Kidney epithelial cell (primary cell): Measurements from ENCODE around the gene MEDAG. TPM values are rescaled to one million over a fixed set of nuclear protein-coding genes. Genes with fewer than 3 reads are reported as not detected.

Experiments used
- DNase-seq: peaks from one replicate; pipeline ENCODE4 v3.0.0-alpha.2; 2010; ENCODE audit warnings: low read depth
- H3K27me3 ChIP-seq: 2 replicates; pipeline ENCODE4 v1.6.0; 2011; ENCODE audit warnings: low read length; ENCODE audit not compliant: control insufficient read depth, insufficient read depth
- H3K36me3 ChIP-seq: 2 replicates; pipeline ENCODE4 v1.5.1; 2011; ENCODE audit warnings: low read length; ENCODE audit not compliant: control insufficient read depth, insufficient read depth
- H3K4me3 ChIP-seq: 2 replicates; pipeline ENCODE4 v1.5.1; 2011; ENCODE audit warnings: low read depth, mild to moderate bottlenecking, control low read depth, low read length
- total RNA-seq: library from RNA; depleted of rRNA; stranded (reverse); fragments of >200 nt; gene quantifications from 2 replicates; pipeline ENCODE4 v1.2.3, GENCODE V29; 2015
- TF ChIP-seq, protein P1 (sequence below): IDR thresholded peaks from 2 replicates; pipeline ENCODE4 v1.5.1; 2011; ENCODE audit warnings: mild to moderate bottlenecking, moderate library complexity, low read length, control low read depth, inconsistent platforms; ENCODE audit not compliant: insufficient read depth, poor library complexity, severe bottlenecking

Gene MEDAG
- total RNA-seq, 1 donor from 2014 or later: 3.2 TPM

DNA sequence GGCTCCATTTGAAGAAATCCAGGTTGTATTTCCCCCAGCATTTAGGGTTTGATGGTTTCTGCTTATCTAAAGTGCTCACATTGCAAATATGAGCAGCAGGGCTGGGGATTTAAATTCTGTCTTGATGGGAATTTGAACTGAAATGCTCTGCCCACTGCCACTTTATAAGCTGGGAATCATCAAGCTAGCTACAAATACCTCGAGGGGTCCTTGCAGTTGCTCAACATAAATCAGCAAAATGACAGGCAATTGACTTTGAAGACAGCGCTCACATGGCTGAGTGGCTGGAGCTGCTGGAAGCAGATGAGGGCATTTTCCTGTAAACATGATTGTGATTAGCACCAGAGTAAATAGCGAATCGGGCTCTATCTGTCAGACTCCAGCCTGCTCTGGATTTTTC is 39.4 kb upstream of the MEDAG start:
- TF ChIP-seq, protein P1, sequence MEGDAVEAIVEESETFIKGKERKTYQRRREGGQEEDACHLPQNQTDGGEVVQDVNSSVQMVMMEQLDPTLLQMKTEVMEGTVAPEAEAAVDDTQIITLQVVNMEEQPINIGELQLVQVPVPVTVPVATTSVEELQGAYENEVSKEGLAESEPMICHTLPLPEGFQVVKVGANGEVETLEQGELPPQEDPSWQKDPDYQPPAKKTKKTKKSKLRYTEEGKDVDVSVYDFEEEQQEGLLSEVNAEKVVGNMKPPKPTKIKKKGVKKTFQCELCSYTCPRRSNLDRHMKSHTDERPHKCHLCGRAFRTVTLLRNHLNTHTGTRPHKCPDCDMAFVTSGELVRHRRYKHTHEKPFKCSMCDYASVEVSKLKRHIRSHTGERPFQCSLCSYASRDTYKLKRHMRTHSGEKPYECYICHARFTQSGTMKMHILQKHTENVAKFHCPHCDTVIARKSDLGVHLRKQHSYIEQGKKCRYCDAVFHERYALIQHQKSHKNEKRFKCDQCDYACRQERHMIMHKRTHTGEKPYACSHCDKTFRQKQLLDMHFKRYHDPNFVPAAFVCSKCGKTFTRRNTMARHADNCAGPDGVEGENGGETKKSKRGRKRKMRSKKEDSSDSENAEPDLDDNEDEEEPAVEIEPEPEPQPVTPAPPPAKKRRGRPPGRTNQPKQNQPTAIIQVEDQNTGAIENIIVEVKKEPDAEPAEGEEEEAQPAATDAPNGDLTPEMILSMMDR: no peak
- Histone ChIP-seq H3K36me3 (no peaks in the 10 kb centered on the region), H3K4me3 (no peak overlapping the region), H3K27me3 (no peaks in the 10 kb centered on the region)
- no peak for DNase-seq

DNA sequence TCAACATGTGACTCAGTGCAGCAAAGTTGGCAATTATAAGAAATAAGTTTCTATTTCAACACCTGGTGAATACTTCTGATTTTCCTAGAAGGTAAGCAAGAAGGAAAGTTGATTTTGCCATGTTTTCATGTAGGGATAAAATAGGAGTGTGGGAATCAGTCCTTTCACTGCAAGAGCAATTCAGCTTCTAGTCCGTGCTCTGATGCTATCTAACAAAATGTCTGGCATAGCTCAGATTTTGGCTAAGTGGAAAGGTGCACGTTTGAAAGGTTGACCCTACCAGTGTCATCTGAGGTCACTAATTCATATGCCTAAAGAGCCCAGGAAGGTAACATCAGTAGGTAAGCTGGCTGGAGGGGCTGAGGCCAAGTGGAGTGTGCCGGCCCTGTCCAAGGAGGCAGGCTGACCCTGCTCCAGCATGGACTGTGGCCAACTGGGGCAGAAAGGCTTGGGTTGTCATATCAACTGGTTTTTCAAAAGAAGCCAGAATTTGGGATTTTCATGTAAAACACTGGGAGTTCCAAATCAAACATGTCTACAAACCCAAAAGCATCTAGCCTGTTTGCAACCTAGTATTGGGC is 38.9 kb upstream of the MEDAG start:
- Histone ChIP-seq H3K36me3 (no peaks in the 10 kb centered on the region), H3K4me3 (no peak overlapping the region), H3K27me3 (no peaks in the 10 kb centered on the region)
- no peak for DNase-seq
- TF ChIP-seq, protein P1: no peak

DNA sequence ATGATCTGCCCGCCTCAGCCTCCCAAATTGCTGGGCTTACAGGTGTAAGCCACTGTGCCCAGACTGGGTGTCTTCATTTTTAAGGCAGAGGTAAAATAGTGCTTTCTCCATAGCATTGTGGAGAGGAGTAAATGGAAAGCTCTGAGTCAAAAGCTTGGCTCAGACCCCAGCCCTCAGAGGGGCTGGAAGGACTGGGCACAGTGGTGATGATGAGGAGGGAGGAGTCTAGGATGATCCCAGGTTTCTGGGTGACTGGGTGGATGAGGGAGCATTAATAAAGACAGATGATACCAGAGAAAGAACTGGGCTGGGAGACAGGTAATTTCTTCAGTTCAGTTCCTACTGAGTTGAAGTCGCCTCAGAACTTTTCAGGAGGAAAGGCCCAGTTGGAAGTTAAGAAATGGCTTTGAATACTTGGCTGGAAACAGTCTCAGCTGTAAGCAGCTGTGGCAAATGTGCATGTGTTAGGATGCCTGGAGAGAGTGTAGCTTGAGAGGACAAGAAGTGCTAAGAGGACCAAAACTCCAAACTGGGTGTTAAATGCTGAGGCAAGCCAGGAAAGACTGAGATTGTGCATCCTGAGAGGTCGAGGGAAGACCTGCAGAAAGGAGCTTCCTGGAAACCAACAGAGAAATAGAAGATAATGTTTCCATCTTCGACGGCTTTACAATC is 37.1 kb upstream of the MEDAG start:
- Histone ChIP-seq H3K36me3 (no peaks in the 10 kb centered on the region), H3K27me3 (no peaks in the 10 kb centered on the region), H3K4me3 (no peak overlapping the region)
- TF ChIP-seq, protein P1: no peak
- DNase-seq: no peak

DNA sequence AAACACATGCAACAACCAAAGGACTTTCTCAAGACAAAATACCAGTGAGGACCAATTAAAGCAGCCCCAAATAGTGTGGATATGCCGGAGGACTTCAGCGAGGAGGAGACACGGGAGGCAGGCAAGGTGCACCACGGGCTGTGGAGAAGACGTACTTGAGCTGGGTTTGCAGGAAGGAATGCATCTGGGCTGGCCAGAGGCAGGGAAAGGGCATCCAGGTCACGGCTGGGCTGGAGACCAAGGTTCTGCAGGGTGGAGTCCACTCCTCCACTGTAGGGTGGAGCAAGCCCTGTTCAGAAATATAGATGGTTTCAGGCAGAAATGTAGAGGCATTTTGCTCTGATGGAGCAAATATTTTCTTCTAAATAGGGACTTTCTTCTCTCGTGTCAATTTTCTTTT is 36.6 kb upstream of the MEDAG start:
- Histone ChIP-seq H3K27me3 (no peaks in the 10 kb centered on the region), H3K36me3 (no peaks in the 10 kb centered on the region)
- no peak for DNase-seq

DNA sequence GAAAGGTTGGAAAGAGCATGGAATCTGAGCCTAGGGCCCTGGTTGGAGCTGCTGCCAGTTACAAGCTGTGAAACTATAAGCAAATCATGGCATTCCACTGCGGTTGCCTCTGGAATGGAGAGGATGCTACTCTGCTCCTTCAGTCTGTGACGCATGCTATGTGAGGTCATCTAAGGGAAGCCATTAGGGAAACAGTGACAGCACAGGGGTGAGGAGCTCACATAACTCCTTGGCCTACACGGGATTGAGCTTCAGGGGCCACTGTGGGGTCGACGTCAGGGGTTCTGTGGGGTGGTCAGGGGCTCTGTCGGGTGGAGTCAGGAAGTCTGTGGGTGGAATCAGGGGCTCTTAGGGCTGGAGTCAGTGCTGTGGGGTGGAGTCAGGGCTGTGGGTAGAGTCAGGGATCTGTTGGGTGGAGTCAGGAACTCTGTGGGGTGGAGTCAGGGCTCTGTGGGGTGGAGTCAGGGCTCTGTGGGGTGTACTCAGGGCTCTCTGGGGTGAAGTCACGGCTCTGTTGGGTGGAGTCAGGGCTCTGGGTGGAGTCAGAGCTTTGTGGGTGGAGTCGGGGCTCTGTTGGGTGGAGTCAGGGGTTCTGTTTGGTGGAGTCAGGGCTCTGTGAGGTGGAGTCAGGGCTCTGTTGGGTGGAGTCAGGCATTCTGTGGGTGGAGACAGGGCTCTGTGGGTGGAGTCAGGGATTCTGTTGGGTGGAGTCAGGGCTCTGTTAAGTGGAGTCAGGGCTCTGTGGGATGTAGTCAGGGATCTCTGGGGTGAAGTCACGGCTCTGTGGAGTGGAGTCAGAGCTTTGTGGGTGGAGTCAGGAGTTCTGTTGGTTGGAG is 35.8 kb upstream of the MEDAG start:
- H3K27me3 ChIP-seq: no peaks in the 10 kb centered on the region
- TF ChIP-seq, protein P1: no peak
- H3K36me3 ChIP-seq: no peaks in the 10 kb centered on the region
- H3K4me3 ChIP-seq: no peak overlapping the region
- DNase-seq: no peak

More for the DNA sequence above, 36.6 kb upstream of the MEDAG start:
- TF ChIP-seq, protein P1: no peak
- H3K4me3 ChIP-seq: no peak overlapping the region
